BJ (cell line): ENCODE results near the gene MOV10. TPM values are rescaled to one million over a fixed set of nuclear protein-coding genes. Genes with fewer than 3 reads are reported as not detected.

Experiments
- CTCF ChIA-PET: fragments of 350-600 bp; formaldehyde crosslinking; extraction: SDS; loops from one replicate; lab custom pipeline; 2021; ENCODE audit warnings: antibody characterized with exemption, inconsistent platforms; lab: Yijun Ruan, JAX
- POLR2A ChIA-PET: fragments of 300-600 bp; sonication (Branson Sonifier 250); formaldehyde crosslinking; extraction: SDS; loops from one replicate; lab custom pipeline; 2021; ENCODE audit warnings: antibody characterized with exemption; lab: Charles Lee
- DNase-seq: peaks from one replicate; pipeline ENCODE4 v3.0.0-alpha.2; 2011; ENCODE audit warnings: low read depth
- H3K27me3 ChIP-seq: 2 replicates; pipeline ENCODE4 v1.6.0; 2011; ENCODE audit warnings: low read length; ENCODE audit not compliant: control insufficient read depth, insufficient read depth
- H3K36me3 ChIP-seq: 2 replicates; pipeline ENCODE4 v1.5.1; 2011; ENCODE audit warnings: low read length; ENCODE audit not compliant: control insufficient read depth, insufficient read depth
- H3K4me3 ChIP-seq: 2 replicates; pipeline ENCODE4 v1.5.1; 2011; ENCODE audit warnings: low read depth, mild to moderate bottlenecking, control low read depth, low read length
- polyA plus RNA-seq: library from polyadenylated mRNA; depleted of rRNA; stranded (reverse); fragments of >200 nt; gene quantifications from 2 replicates; pipeline ENCODE4 v1.2.3, GENCODE V29; 2011
- TF ChIP-seq, protein P1 (sequence below): IDR thresholded peaks from 2 replicates; pipeline ENCODE4 v1.5.1; 2011; ENCODE audit warnings: low read depth, mild to moderate bottlenecking, control low read depth, inconsistent platforms, low read length, moderate library complexity; ENCODE audit not compliant: insufficient read depth

The MOV10 gene
- polyA plus RNA-seq, 1 experiment, result 93.7 TPM

- no peak overlapping the region for H3K4me3 ChIP-seq
- peaks cover 11% of the 10 kb centered on the region for H3K36me3 ChIP-seq
- TF ChIP-seq, protein P1, sequence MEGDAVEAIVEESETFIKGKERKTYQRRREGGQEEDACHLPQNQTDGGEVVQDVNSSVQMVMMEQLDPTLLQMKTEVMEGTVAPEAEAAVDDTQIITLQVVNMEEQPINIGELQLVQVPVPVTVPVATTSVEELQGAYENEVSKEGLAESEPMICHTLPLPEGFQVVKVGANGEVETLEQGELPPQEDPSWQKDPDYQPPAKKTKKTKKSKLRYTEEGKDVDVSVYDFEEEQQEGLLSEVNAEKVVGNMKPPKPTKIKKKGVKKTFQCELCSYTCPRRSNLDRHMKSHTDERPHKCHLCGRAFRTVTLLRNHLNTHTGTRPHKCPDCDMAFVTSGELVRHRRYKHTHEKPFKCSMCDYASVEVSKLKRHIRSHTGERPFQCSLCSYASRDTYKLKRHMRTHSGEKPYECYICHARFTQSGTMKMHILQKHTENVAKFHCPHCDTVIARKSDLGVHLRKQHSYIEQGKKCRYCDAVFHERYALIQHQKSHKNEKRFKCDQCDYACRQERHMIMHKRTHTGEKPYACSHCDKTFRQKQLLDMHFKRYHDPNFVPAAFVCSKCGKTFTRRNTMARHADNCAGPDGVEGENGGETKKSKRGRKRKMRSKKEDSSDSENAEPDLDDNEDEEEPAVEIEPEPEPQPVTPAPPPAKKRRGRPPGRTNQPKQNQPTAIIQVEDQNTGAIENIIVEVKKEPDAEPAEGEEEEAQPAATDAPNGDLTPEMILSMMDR, result no peak
- CTCF ChIA-PET, result interaction anchor here (1.2 to 1.4 kb wide), 2 partner anchors 11 to 12 kb away, joined by 4 to 5 read pairs; partner anchors contain the start of gene MOV10
- POLR2A ChIA-PET, result no interaction called here
- DNase-seq, result no peak
- no peaks in the 10 kb centered on the region for H3K27me3 ChIP-seq
These were observed 12.4 kb downstream of the MOV10 start for GRCh38 chr1:112686835-112687234.

DNA sequence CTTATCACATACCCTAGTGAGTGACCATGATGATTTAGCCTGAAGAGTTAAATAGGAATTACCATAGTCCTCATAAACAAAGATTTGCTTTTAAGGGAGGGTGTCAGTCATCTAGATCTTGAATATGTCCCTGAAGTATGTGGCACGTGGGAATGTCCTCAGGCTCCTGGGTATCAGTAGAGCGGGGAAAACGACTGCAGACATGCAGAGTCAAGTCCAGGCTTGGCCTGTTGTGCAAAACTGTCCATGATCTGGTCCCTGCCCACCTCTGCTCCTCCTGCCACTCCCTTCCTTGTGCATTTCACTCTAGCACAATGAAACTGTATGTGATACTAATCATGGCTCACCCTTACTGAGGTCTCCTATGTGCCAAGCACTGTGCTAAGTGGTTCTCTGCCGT is 12.9 kb downstream of the MOV10 start:
- TF ChIP-seq, protein P1, result no peak
- no peak for DNase-seq
- peaks cover 15% of the 10 kb centered on the region for H3K36me3 ChIP-seq
- CTCF ChIA-PET, result no interaction called here
- H3K4me3 ChIP-seq, result no peak overlapping the region
- no peaks in the 10 kb centered on the region for H3K27me3 ChIP-seq
- POLR2A ChIA-PET, result no interaction called here

DNA sequence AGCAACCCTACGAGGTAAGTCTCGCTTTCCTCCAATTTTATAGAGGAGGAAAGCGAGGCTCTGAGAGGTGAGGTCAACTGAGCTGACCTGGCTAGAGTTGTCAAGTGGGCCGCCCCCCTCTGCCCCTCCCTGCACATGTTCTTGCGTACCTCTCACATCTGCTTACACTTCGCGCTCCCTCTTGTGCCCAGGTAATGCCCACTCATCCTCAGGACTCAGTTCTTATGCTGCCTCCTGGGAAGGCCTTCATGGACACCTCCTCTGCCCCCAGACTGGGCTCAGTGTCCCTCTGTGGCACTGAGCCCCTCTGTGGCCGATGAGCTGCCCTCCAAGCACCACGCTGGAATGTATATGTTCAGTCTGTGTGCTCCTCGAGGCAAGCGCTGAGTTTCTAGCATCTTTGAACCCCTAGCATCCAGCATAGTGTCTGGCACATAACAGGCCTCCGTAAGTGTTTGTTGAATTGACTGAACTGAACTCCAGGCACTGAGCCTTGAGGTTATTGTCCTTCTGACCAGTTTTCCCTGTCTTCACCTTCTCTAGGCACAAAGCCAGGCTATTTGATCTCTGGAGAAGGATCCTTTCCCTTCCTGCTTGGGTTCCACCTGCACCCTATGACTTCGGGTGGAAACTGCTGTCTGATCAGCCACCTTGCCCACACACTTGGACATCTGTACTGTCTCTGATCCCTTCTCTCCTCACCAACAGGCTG is 13.5 kb downstream of the MOV10 start:
- POLR2A ChIA-PET, result no interaction called here
- TF ChIP-seq, protein P1, result no peak
- Histone ChIP-seq H3K4me3 (no peak overlapping the region), H3K27me3 (no peaks in the 10 kb centered on the region), H3K36me3 (peaks cover 16% of the 10 kb centered on the region)
- CTCF ChIA-PET, result interaction anchor here (1.7 kb wide), 1 partner anchor 11 kb away, joined by 6 read pairs; no protein-coding TSS in a partner anchor
- no peak for DNase-seq

DNA sequence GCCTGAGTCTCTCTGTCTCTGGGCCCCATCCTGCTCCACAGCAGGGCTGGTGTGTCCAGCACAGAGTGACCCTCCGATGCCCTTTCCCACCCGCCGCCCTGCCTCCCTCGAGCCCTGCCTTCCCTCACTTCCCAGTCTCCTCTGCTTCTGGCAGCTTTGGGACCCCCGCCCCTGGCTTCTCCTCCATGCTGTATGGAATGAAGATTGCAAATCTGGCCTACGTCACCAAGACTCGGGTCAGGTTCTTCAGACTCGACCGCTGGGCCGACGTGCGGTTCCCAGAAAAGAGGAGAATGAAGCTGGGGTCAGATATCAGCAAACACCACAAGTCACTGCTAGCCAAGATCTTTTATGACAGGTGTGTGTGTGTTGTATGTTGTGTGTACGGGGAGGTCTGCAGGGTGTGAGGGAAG is 14.3 kb downstream of the MOV10 start:
- Histone ChIP-seq H3K36me3 (peaks cover 17% of the 10 kb centered on the region), H3K4me3 (no peak overlapping the region), H3K27me3 (no peaks in the 10 kb centered on the region)
- POLR2A ChIA-PET, result no interaction called here
- DNase-seq, result no peak
- TF ChIP-seq, protein P1, result no peak
- CTCF ChIA-PET, result interaction anchor here (0.7 to 1.7 kb wide), 2 partner anchors 10 to 52 kb away, joined by 3 to 6 read pairs; no protein-coding TSS in a partner anchor

DNA sequence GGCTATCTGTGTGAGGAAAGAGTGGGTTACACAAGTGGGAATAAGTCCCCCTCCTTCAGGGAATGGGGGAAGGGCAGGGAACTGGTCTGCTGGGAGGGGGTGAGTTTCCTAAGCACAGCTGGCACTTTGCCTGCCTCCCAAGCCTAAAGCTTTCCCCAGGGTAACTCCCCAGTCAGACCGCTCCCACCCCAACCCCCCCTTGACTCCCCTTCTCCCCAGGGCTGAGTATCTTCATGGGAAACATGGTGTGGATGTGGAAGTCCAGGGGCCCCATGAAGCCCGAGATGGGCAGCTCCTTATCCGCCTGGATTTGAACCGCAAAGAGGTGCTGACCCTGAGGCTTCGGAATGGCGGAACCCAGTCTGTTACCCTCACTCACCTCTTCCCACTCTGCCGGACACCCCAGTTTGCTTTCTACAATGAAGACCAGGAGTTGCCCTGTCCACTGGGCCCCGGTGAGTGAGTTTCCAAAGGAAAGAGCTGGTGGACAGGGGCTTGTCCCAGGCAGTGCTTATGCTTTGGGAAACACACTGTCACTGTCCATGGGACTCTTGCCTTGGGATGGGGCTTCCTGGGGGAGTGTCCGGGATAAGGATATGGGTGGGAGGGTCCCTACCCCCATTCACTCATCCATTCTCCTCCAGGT is 14.9 kb downstream of the MOV10 start:
- DNase-seq, result no peak
- H3K36me3 ChIP-seq, result peaks cover 22% of the 10 kb centered on the region
- no peaks in the 10 kb centered on the region for H3K27me3 ChIP-seq
- POLR2A ChIA-PET, result no interaction called here
- TF ChIP-seq, protein P1, result no peak
- CTCF ChIA-PET, result interaction anchor here (0.7 to 1.7 kb wide), 2 partner anchors 9 to 53 kb away, joined by 3 to 6 read pairs; no protein-coding TSS in a partner anchor
- no peak overlapping the region for H3K4me3 ChIP-seq
